T-helper 2 cell treated with Interferon-gamma antibody and Interleukin-4, amounts not matched to agents 5 μg/mL and 100 μg/mL, for 36 hours (primary cell): ENCODE measurements around the gene MAGI1.

Experiments
- DNase-seq: peaks from one replicate; pipeline ENCODE4 v3.0.0; 2021; ENCODE audit warnings: low spot score
- H3K27ac Mint-ChIP-seq: one replicate; pipeline ENCODE4 v1.8.0; 2021; ENCODE audit warnings: mild to moderate bottlenecking, mixed read lengths
- H3K27me3 Mint-ChIP-seq: one replicate; pipeline ENCODE4 v1.8.0; 2021; ENCODE audit warnings: low read depth, mixed read lengths
- H3K36me3 Mint-ChIP-seq: one replicate; pipeline ENCODE4 v1.8.0; 2021; ENCODE audit warnings: low read depth, mixed read lengths
- H3K4me1 Mint-ChIP-seq: one replicate; pipeline ENCODE4 v1.8.0; 2021; ENCODE audit warnings: low read depth, mixed read lengths
- H3K4me3 Mint-ChIP-seq: one replicate; pipeline ENCODE4 v1.8.0; 2022; ENCODE audit warnings: mild to moderate bottlenecking, moderate library complexity, mixed read lengths
- H3K9me3 Mint-ChIP-seq: one replicate; pipeline ENCODE4 v1.8.0; 2021; ENCODE audit warnings: mixed read lengths

MAGI1 gene

GRCh38 chr3:65810302-65810701 lies 228.4 kb downstream of the MAGI1 start:
- no peak for DNase-seq
- H3K4me1 Mint-ChIP-seq = no peaks in the 10 kb centered on the region
- H3K4me3 Mint-ChIP-seq = no peak overlapping the region
- H3K36me3 Mint-ChIP-seq = no peaks in the 10 kb centered on the region
- no peaks in the 10 kb centered on the region for H3K27me3 Mint-ChIP-seq
- no peaks in the 10 kb centered on the region for H3K9me3 Mint-ChIP-seq
- no peak overlapping the region for H3K27ac Mint-ChIP-seq

- DNase-seq = no peak
- Mint-ChIP-seq H3K36me3 (no peaks in the 10 kb centered on the region), H3K9me3 (no peaks in the 10 kb centered on the region), H3K4me3 (no peak overlapping the region), H3K27me3 (no peaks in the 10 kb centered on the region), H3K27ac (no peak overlapping the region), H3K4me1 (no peaks in the 10 kb centered on the region)
Measured at GRCh38 chr3:65809641-65810150, 229.0 kb downstream of the MAGI1 start.

DNA sequence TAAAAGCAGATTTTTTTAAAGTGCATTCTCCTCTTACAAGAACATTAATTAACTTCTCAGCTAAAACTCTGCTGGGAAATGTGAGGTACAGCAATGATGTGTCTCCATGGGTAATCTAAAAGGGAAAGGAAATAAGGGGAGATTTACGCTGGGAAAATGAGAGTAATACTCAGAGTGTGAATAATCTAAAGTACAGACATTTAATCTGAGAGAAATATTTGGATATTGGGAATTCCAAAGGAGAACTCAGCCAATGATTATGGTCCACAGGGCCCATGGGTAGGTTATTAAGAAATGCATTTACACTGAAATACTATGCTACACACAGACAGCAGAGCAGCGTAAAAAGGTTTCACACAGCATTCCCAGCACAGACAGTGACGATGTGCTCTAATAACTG lies 229.9 kb downstream of the MAGI1 start:
- Mint-ChIP-seq H3K9me3 (no peaks in the 10 kb centered on the region), H3K36me3 (no peaks in the 10 kb centered on the region), H3K27ac (no peak overlapping the region), H3K4me1 (no peaks in the 10 kb centered on the region), H3K4me3 (no peak overlapping the region), H3K27me3 (no peaks in the 10 kb centered on the region)
- no peak for DNase-seq

- Mint-ChIP-seq H3K4me3 (no peak overlapping the region), H3K27ac (no peak overlapping the region), H3K4me1 (no peaks in the 10 kb centered on the region), H3K9me3 (no peaks in the 10 kb centered on the region), H3K36me3 (no peaks in the 10 kb centered on the region), H3K27me3 (no peaks in the 10 kb centered on the region)
- DNase-seq = no peak
Measured at GRCh38 chr3:65808407-65808806, 230.3 kb downstream of the MAGI1 start.

GRCh38 chr3:65807225-65807624 lies 231.5 kb downstream of the MAGI1 start:
- no peaks in the 10 kb centered on the region for H3K4me1 Mint-ChIP-seq
- DNase-seq = no peak
- no peaks in the 10 kb centered on the region for H3K36me3 Mint-ChIP-seq
- H3K9me3 Mint-ChIP-seq = no peaks in the 10 kb centered on the region
- H3K4me3 Mint-ChIP-seq = no peak overlapping the region
- no peaks in the 10 kb centered on the region for H3K27me3 Mint-ChIP-seq
- no peak overlapping the region for H3K27ac Mint-ChIP-seq

GRCh38 chr3:65806600-65806999 lies 232.1 kb downstream of the MAGI1 start:
- Mint-ChIP-seq H3K9me3 (no peaks in the 10 kb centered on the region), H3K4me3 (no peak overlapping the region), H3K27ac (no peak overlapping the region), H3K4me1 (no peaks in the 10 kb centered on the region), H3K36me3 (no peaks in the 10 kb centered on the region), H3K27me3 (no peaks in the 10 kb centered on the region)
- DNase-seq = no peak

GRCh38 chr3:65796676-65797075 lies 242.0 kb downstream of the MAGI1 start:
- Mint-ChIP-seq H3K36me3 (no peaks in the 10 kb centered on the region), H3K27ac (no peak overlapping the region), H3K9me3 (no peaks in the 10 kb centered on the region), H3K4me3 (no peak overlapping the region), H3K4me1 (no peaks in the 10 kb centered on the region), H3K27me3 (no peaks in the 10 kb centered on the region)
- no peak for DNase-seq

DNA sequence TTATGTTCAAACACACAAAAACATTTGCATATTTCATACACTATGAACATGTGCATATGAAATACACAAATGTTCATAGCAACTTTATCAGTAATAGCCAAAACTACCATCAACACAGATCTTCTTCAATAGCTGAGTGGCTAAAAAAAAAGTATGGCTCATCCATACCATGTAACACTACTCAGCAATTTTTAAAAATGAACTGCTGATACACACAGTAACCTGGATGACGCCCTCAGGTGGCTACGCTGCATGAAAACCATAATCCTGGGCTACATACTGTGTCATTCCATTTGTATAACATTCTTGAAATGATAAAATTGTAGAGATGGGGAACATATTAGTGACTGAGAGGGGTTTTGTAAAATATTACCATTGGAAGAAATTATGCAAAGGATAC lies 243.6 kb downstream of the MAGI1 start:
- H3K4me3 Mint-ChIP-seq = no peak overlapping the region
- H3K36me3 Mint-ChIP-seq = no peaks in the 10 kb centered on the region
- no peak for DNase-seq
- no peaks in the 10 kb centered on the region for H3K27me3 Mint-ChIP-seq
- H3K27ac Mint-ChIP-seq = no peak overlapping the region
- H3K9me3 Mint-ChIP-seq = no peaks in the 10 kb centered on the region
- no peaks in the 10 kb centered on the region for H3K4me1 Mint-ChIP-seq

GRCh38 chr3:65793495-65794200 lies 245.1 kb downstream of the MAGI1 start:
- no peaks in the 10 kb centered on the region for H3K4me1 Mint-ChIP-seq
- H3K36me3 Mint-ChIP-seq = no peaks in the 10 kb centered on the region
- DNase-seq = no peak
- no peaks in the 10 kb centered on the region for H3K9me3 Mint-ChIP-seq
- H3K4me3 Mint-ChIP-seq = no peak overlapping the region
- no peaks in the 10 kb centered on the region for H3K27me3 Mint-ChIP-seq
- H3K27ac Mint-ChIP-seq = no peak overlapping the region

- DNase-seq = no peak
- Mint-ChIP-seq H3K4me3 (no peak overlapping the region), H3K9me3 (no peaks in the 10 kb centered on the region), H3K36me3 (no peaks in the 10 kb centered on the region), H3K27me3 (no peaks in the 10 kb centered on the region), H3K27ac (no peak overlapping the region), H3K4me1 (no peaks in the 10 kb centered on the region)
Measured at GRCh38 chr3:65788461-65788860, 250.3 kb downstream of the MAGI1 start.

- Mint-ChIP-seq H3K27ac (no peak overlapping the region), H3K36me3 (no peaks in the 10 kb centered on the region), H3K4me1 (no peaks in the 10 kb centered on the region), H3K4me3 (no peak overlapping the region), H3K9me3 (no peaks in the 10 kb centered on the region), H3K27me3 (no peaks in the 10 kb centered on the region)
- DNase-seq = no peak
Measured at GRCh38 chr3:65787827-65788226, 250.9 kb downstream of the MAGI1 start.

GRCh38 chr3:65787340-65787739 lies 251.4 kb downstream of the MAGI1 start:
- no peaks in the 10 kb centered on the region for H3K27me3 Mint-ChIP-seq
- no peaks in the 10 kb centered on the region for H3K9me3 Mint-ChIP-seq
- no peaks in the 10 kb centered on the region for H3K4me1 Mint-ChIP-seq
- no peaks in the 10 kb centered on the region for H3K36me3 Mint-ChIP-seq
- no peak for DNase-seq
- H3K4me3 Mint-ChIP-seq = no peak overlapping the region
- no peak overlapping the region for H3K27ac Mint-ChIP-seq

DNA sequence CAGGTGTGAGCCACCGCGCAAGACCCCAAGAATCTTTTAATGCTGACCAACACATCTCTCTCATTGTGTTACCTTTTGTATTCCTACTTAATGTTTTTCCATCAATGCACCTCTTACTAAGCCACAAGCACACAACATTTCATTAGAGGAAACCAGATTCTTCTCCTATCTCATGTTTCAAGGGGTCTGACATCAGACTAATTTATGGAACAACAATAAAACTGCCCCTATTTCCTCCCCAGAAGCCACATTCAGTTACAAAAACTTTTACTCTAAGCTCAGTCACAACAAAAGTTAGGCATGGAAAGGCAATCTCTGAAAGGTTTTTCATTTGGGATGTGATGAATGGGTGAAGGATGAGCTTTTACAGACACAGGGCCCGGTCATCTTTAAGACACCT lies 251.8 kb downstream of the MAGI1 start:
- no peaks in the 10 kb centered on the region for H3K4me1 Mint-ChIP-seq
- no peaks in the 10 kb centered on the region for H3K36me3 Mint-ChIP-seq
- H3K9me3 Mint-ChIP-seq = no peaks in the 10 kb centered on the region
- no peaks in the 10 kb centered on the region for H3K27me3 Mint-ChIP-seq
- no peak overlapping the region for H3K4me3 Mint-ChIP-seq
- no peak for DNase-seq
- no peak overlapping the region for H3K27ac Mint-ChIP-seq

DNA sequence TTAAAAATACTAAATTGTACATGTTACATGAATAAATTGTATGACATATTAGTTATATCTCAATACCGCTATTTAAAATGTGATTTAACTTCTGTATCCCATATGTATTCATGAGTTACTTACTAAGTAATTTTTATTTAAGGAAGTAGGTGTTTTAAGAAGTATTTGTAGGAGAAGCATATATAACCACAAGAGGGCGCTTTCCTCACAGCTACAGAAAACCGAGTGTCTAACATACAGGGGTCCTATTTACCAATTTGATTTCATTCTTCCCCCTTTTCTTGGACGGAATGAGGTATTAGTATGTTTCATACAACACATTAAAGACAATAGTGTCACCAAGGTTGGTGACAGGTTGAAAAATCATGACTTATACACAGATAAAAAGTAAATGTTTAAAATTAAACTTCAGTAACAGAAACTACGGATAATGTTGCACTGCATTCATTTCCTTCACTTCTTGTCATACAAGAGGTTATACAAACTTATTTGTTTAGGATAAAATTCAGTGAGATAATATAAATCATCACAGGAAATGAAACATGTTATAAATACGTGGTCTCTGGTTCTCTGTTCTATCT lies 253.6 kb downstream of the MAGI1 start:
- no peaks in the 10 kb centered on the region for H3K9me3 Mint-ChIP-seq
- no peaks in the 10 kb centered on the region for H3K4me1 Mint-ChIP-seq
- DNase-seq = no peak
- no peak overlapping the region for H3K4me3 Mint-ChIP-seq
- H3K36me3 Mint-ChIP-seq = no peaks in the 10 kb centered on the region
- no peaks in the 10 kb centered on the region for H3K27me3 Mint-ChIP-seq
- no peak overlapping the region for H3K27ac Mint-ChIP-seq

DNA sequence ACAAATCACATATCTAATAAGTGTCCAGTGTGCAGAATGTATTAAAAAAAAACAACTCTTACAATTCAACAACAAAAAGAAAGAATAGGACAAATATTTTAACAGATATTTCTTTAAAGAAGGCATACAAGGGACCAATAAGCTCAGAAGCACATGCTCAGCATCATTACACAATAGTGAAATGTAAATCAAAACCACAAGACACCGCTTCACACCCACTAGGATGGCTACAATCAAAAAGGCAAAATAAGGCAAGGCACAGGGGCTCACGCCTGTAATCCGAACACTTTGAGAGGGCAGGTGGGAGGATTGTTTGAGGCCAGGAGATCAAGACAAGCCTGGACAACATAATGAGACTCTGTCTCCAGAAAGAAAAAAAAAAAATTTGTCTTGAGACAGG lies 255.6 kb downstream of the MAGI1 start:
- Mint-ChIP-seq H3K27ac (no peak overlapping the region), H3K27me3 (no peaks in the 10 kb centered on the region), H3K4me1 (no peaks in the 10 kb centered on the region), H3K36me3 (no peaks in the 10 kb centered on the region), H3K9me3 (no peaks in the 10 kb centered on the region), H3K4me3 (no peak overlapping the region)
- DNase-seq = no peak
